HG02798 (cell line): ENCODE data around the gene SCCPDH.
"Not testable (repeated sequence)": the region's sequence is repeated elsewhere in the genome, so short reads cannot be mapped to it uniquely, and the experiment has no call there.

ENCODE experiments used
- ATAC-seq: cut with Tn5 transposase; IDR thresholded peaks from one replicate; pipeline ENCODE4 v1.9.1; 2021; ENCODE audit warnings: mild to moderate bottlenecking; ENCODE audit not compliant: unreplicated experiment, poor library complexity

Gene SCCPDH

GRCh38 chr1:246703581-246703980 lies 20.6 kb upstream of the SCCPDH start:
- ATAC-seq, result no peak

GRCh38 chr1:246705368-246705767 lies 18.8 kb upstream of the SCCPDH start:
- no peak for ATAC-seq

GRCh38 chr1:246708166-246708565 lies 16.0 kb upstream of the SCCPDH start:
- no peak for ATAC-seq

GRCh38 chr1:246709196-246709595 lies 15.0 kb upstream of the SCCPDH start:
- ATAC-seq, result no peak

GRCh38 chr1:246709835-246710234 lies 14.4 kb upstream of the SCCPDH start:
- ATAC-seq, result no peak

- no peak for ATAC-seq
Measured at GRCh38 chr1:246711548-246712003, 12.6 kb upstream of the SCCPDH start.

GRCh38 chr1:246712428-246712827 lies 11.8 kb upstream of the SCCPDH start:
- ATAC-seq, result not testable (repeated sequence)

GRCh38 chr1:246719361-246719760 lies 4.8 kb upstream of the SCCPDH start:
- not testable (repeated sequence) for ATAC-seq

GRCh38 chr1:246720814-246721213 lies 3.4 kb upstream of the SCCPDH start:
- ATAC-seq, result not testable (repeated sequence)

GRCh38 chr1:246722720-246723119 lies 1.5 kb upstream of the SCCPDH start:
- ATAC-seq, result no peak

- peak; percentile 1 for ATAC-seq
Measured at GRCh38 chr1:246724731-246725095, 504 bp downstream of the SCCPDH start.

- no peak for ATAC-seq
Measured at GRCh38 chr1:246725191-246725590, 982 bp downstream of the SCCPDH start.

GRCh38 chr1:246726255-246726679 lies 2.1 kb downstream of the SCCPDH start:
- no peak for ATAC-seq

- ATAC-seq, result no peak
Measured at GRCh38 chr1:246726881-246727280, 2.7 kb downstream of the SCCPDH start.

GRCh38 chr1:246727594-246727993 lies 3.4 kb downstream of the SCCPDH start:
- no peak for ATAC-seq

GRCh38 chr1:246728311-246728710 lies 4.1 kb downstream of the SCCPDH start:
- no peak for ATAC-seq

- not testable (repeated sequence) for ATAC-seq
Measured at GRCh38 chr1:246729040-246729439, 4.8 kb downstream of the SCCPDH start.

- ATAC-seq, result no peak
Measured at GRCh38 chr1:246730839-246731238, 6.6 kb downstream of the SCCPDH start.

- ATAC-seq, result not testable (repeated sequence)
Measured at GRCh38 chr1:246731873-246732272, 7.7 kb downstream of the SCCPDH start.

GRCh38 chr1:246733704-246734103 lies 9.5 kb downstream of the SCCPDH start:
- no peak for ATAC-seq

- ATAC-seq, result no peak
Measured at GRCh38 chr1:246734866-246735265, 10.7 kb downstream of the SCCPDH start.

- no peak for ATAC-seq
Measured at GRCh38 chr1:246735735-246736134, 11.5 kb downstream of the SCCPDH start.

GRCh38 chr1:246742396-246742795 lies 18.2 kb downstream of the SCCPDH start:
- ATAC-seq, result no peak
